Peyer's patch (tissue), 4 donors: ENCODE measurements around the gene DRD4. TPM values are rescaled to one million over a fixed set of nuclear protein-coding genes. Genes with fewer than 3 reads are reported as not detected.

Experiments used
- DNase-seq, 3 donors: peaks; one replicate each; pipeline ENCODE4 v3.0.0-alpha.2; 2017 to 2019
- H3K27ac ChIP-seq, 4 donors: fragments of 200-600 bp; sonication (generic); one replicate each; pipeline ENCODE4 v1.5.1; 2016 to 2019
- H3K27me3 ChIP-seq, 2 donors: fragments of 200-600 bp; sonication (generic); one replicate each; pipeline ENCODE4 v1.5.1; 2019
- H3K36me3 ChIP-seq, 3 donors: fragments of 200-600 bp; sonication (generic); one replicate each; pipeline ENCODE4 v1.5.1; 2016 to 2019
- H3K4me1 ChIP-seq, 4 donors: fragments of 200-600 bp; sonication (generic); one replicate each; pipeline ENCODE4 v1.5.1; 2016 to 2019
- H3K4me3 ChIP-seq, 4 donors: fragments of 200-600 bp; sonication (generic); 1 replicate in 3 of 4; 2 replicates in 1 of 4; pipeline ENCODE4 v1.5.1; 2016 to 2019; ENCODE audit warnings: mild to moderate bottlenecking in 1 of 4
- H3K9me3 ChIP-seq, 4 donors: fragments of 200-600 bp; sonication (generic); one replicate each; pipeline ENCODE4 v1.5.1; 2016 to 2019; ENCODE audit warnings: mild to moderate bottlenecking in 1 of 4
- CTCF ChIP-seq, 6 experiments: fragments of 450-650 bp in 4 of 6; fragments of 200-600 bp in 2 of 6; sonication (generic) in 1 of 6; IDR thresholded peaks; one replicate each; pipeline ENCODE4 v1.5.1; 2017 to 2019; ENCODE audit warnings: antibody characterized with exemption in 6 of 6, mild to moderate bottlenecking in 3 of 6, moderate library complexity in 1 of 6
- POLR2A ChIP-seq, 2 donors: fragments of 450-650 bp; IDR thresholded peaks; one replicate each; pipeline ENCODE4 v1.5.1; 2017; ENCODE audit warnings: antibody characterized with exemption in 2 of 2, mild to moderate bottlenecking in 2 of 2, moderate library complexity in 2 of 2
- total RNA-seq, 4 donors: library from RNA; depleted of rRNA; stranded (reverse); fragments of >200 nt; gene quantifications; one replicate each; pipeline ENCODE4 v1.1.0, GENCODE V29; 2016

Gene DRD4
- total RNA-seq, 4 donors from 2014 or later = 1.6 to 3.0 TPM; not detected in 2

DNA sequence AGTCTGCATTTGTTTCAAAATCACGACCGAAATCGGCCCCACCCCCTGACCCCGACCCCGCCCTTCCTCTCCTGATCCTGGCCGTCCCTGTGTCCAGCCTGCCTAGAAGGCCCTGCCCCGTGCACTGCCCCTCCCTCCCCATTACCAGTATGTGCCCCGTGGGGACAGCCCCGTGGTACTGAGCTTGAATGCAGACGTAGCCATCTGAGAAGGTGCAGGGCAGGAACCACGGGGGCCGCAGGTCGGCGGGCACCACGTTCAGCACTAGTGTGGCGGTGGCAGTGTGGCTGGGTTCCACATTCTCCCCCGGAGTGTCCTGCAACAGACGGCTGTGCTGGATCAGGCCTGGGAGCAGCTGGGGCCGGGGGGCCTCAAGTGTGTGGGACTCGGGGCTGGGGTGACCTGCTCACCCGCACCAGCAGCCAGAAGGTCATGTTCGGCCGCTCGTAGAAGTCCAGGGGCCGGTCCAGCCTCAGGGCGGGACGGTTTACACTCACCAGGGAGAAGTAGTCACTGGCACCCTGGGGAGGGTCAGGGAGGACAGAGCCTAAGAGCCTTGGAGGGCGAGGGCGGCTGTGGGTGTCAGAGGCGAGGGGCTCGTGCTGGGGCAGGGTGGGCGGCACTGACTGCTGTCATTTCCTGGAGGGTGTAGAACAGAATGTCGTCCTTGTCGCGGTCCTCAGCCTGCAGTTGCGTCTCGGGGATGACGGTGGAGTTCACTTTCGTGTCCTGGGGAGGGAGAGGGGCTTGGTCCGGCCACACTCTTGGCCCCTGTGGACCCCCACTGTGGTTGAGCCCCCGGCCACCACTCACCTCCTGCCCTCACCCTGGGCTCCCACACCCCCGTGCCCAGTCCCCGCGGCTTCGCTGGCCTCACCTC lies 15.9 kb upstream of the DRD4 start:
- peaks cover 0 to 28% (median 3%) of the 10 kb centered on the region in 4 donors for H3K4me1 ChIP-seq
- H3K9me3 ChIP-seq = no peaks in the 10 kb centered on the region
- peak overlapping the region in 1 of 4 donors; percentile 9 for H3K27ac ChIP-seq
- DNase-seq = no peak
- no peak overlapping the region for H3K4me3 ChIP-seq
- TF ChIP-seq POLR2A (IDR thresholded peaks at IDR 0.05) (no peak), CTCF (IDR thresholded peaks at IDR 0.05) (no peak)
- peaks cover 0 to 34% (median 0%) of the 10 kb centered on the region in 3 donors for H3K36me3 ChIP-seq
- H3K27me3 ChIP-seq = no peaks in the 10 kb centered on the region

DNA sequence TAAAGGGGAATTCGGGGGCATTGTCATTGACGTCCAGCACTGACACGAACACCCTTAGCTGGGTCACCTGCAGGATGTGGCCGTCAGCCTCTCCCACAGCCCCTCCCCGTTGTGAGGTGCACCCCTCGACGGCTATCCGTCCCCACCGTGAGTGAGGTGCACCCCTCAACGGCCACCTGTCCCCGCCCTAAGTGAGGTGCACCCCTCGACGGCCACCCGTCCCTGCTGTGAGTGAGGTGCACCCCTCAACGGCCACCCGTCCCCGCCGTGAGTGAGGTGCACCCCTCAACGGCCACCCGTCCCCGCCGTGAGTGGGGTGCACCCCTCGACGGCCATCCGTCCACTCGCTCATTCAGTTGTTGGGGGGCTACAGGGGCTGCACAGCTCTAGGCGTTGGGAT lies 15.2 kb upstream of the DRD4 start:
- Histone ChIP-seq H3K9me3 (no peaks in the 10 kb centered on the region), H3K4me1 (peaks cover 0 to 28% (median 5%) of the 10 kb centered on the region in 4 donors), H3K36me3 (peaks cover 0 to 34% (median 0%) of the 10 kb centered on the region in 3 donors), H3K27ac (no peak overlapping the region), H3K4me3 (no peak overlapping the region), H3K27me3 (no peaks in the 10 kb centered on the region)
- TF ChIP-seq CTCF (IDR thresholded peaks at IDR 0.05) (no peak), POLR2A (IDR thresholded peaks at IDR 0.05) (no peak)
- DNase-seq = no peak

DNA sequence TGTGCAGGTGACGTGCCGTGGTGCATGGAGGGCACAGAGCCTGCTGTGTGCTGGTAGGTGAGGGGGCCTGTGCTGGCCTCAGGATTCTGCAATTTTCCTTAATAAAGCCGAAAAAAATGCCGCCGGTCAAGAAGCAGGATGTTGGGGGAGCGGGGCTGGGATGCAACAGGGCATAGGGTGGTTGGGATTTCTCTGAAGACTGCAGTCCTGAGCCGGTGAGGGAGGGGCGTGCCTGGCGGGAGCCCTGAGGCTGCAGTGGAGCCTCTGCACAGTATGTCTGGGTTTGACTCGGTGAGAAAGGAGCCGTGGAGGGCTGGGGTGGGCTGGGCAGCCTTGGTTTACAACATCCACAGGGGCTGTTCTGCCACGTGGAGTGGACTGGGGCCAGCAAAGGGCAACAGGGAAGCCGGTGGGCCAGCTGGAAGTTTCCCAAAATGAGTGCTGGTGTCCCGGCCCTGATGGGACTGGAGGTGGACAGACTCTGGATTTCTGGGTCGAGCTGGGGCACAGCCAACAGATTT lies 13.7 kb upstream of the DRD4 start:
- no peaks in the 10 kb centered on the region for H3K9me3 ChIP-seq
- H3K27ac ChIP-seq = peak overlapping the region in 3 of 4 donors; percentile 59 to 97 (median 93)
- no peak for TF ChIP-seq POLR2A (IDR thresholded peaks at IDR 0.05)
- TF ChIP-seq CTCF (IDR thresholded peaks at IDR 0.05) = no peak
- H3K36me3 ChIP-seq = peaks cover 0 to 31% (median 0%) of the 10 kb centered on the region in 3 donors
- H3K4me3 ChIP-seq = peak overlapping the region in 2 of 4 donors; percentile 54 to 64
- H3K4me1 ChIP-seq = peaks cover 0 to 27% (median 7%) of the 10 kb centered on the region in 4 donors
- no peaks in the 10 kb centered on the region for H3K27me3 ChIP-seq
- no peak for DNase-seq

- Histone ChIP-seq H3K27ac (peak overlapping the region in 3 of 4 donors; percentile 82 to 97 (median 93)), H3K27me3 (no peaks in the 10 kb centered on the region), H3K36me3 (peaks cover 0 to 24% (median 0%) of the 10 kb centered on the region in 3 donors), H3K9me3 (no peaks in the 10 kb centered on the region), H3K4me1 (peaks cover 4 to 27% (median 7%) of the 10 kb centered on the region in 4 donors), H3K4me3 (peak overlapping the region in 3 of 4 donors; percentile 34 to 64 (median 54))
- TF ChIP-seq POLR2A (IDR thresholded peaks at IDR 0.05) (peak; percentile 86 to 91), CTCF (IDR thresholded peaks at IDR 0.05) (no peak)
- peak in 2 of 3 donors; percentile 91 for DNase-seq
Observed at GRCh38 chr11:623999-624704, 12.9 kb upstream of the DRD4 start.
